Activated CD4-positive, CD25-positive, alpha-beta regulatory T cell treated with anti-CD3 and anti-CD28 coated beads, Interleukin-2, amount 50 U/mL, for 72 hours (primary cell): Measurements from ENCODE around the gene IFI6.
"Not testable (repeated sequence)": the region's sequence is repeated elsewhere in the genome, so short reads cannot be mapped to it uniquely, and the experiment has no call there.

Experiments used
- DNase-seq: peaks from one replicate; pipeline ENCODE4 v3.0.0; 2021

IFI6 gene

GRCh38 chr1:27649306-27649635 lies 22.7 kb downstream of the IFI6 start:
- DNase-seq: no peak

- DNase-seq: no peak
Observed at GRCh38 chr1:27648602-27649305, 23.2 kb downstream of the IFI6 start.

- DNase-seq: no peak
Observed at GRCh38 chr1:27647328-27647727, 24.7 kb downstream of the IFI6 start.

- no peak for DNase-seq
Observed at GRCh38 chr1:27646676-27647075, 25.3 kb downstream of the IFI6 start.

GRCh38 chr1:27645071-27645415 lies 26.9 kb downstream of the IFI6 start:
- no peak for DNase-seq

GRCh38 chr1:27644369-27645070 lies 27.5 kb downstream of the IFI6 start:
- no peak for DNase-seq

GRCh38 chr1:27643600-27644368 lies 28.2 kb downstream of the IFI6 start:
- DNase-seq: peak; percentile 65

GRCh38 chr1:27640514-27640913 lies 31.5 kb downstream of the IFI6 start:
- DNase-seq: not testable (repeated sequence)

- DNase-seq: no peak
Observed at GRCh38 chr1:27638805-27639204, 33.2 kb downstream of the IFI6 start.

GRCh38 chr1:27638047-27638734 lies 33.8 kb downstream of the IFI6 start:
- DNase-seq: no peak

GRCh38 chr1:27635396-27636142 lies 36.4 kb downstream of the IFI6 start:
- DNase-seq: no peak

- no peak for DNase-seq
Observed at GRCh38 chr1:27634985-27635367, 37.0 kb downstream of the IFI6 start, which contains the start of gene FGR. Gene FGR, minus strand, starts transcription at chr1:27635185. Its CDS starts 11,269 bp downstream, at chr1:27623916.

- DNase-seq: peak; percentile 46
Observed at GRCh38 chr1:27634177-27634984, 37.6 kb downstream of the IFI6 start.

- DNase-seq: no peak
Observed at GRCh38 chr1:27633640-27634176, 38.3 kb downstream of the IFI6 start.

GRCh38 chr1:27633298-27633610 lies 38.7 kb downstream of the IFI6 start:
- DNase-seq: no peak

- no peak for DNase-seq
Observed at GRCh38 chr1:27632387-27633297, 39.4 kb downstream of the IFI6 start.

GRCh38 chr1:27630859-27631491 lies 41.0 kb downstream of the IFI6 start:
- DNase-seq: no peak

- no peak for DNase-seq
Observed at GRCh38 chr1:27628712-27629111, 43.3 kb downstream of the IFI6 start.

- DNase-seq: not testable (repeated sequence)
Observed at GRCh38 chr1:27627733-27628132, 44.3 kb downstream of the IFI6 start.

- DNase-seq: no peak
Observed at GRCh38 chr1:27627061-27627460, 44.9 kb downstream of the IFI6 start.
